HepG2 (cell line): ENCODE data around the gene OPRL1. TPM values are rescaled to one million over a fixed set of nuclear protein-coding genes. Genes with fewer than 3 reads are reported as not detected.

ENCODE experiments used
- CAMTA2 ChIP-seq: sonication (generic); formaldehyde crosslinking; IDR thresholded peaks from 2 replicates; pipeline ENCODE4 v1.4.0; 2020; ENCODE audit warnings: mild to moderate bottlenecking, missing genetic modification reagents, borderline replicate concordance
- FOSL1 ChIP-seq: sonication (generic); formaldehyde crosslinking; IDR thresholded peaks from 2 replicates; pipeline ENCODE4 v1.9.0; 2021; ENCODE audit warnings: missing genetic modification reagents, borderline replicate concordance
- GABPA ChIP-seq, 2 experiments: IDR thresholded peaks; 2 replicates each; pipeline ENCODE4 v1.6.1; 2011 to 2016; ENCODE audit warnings: low read depth in 2 of 2, low read length in 1 of 2, missing biosample characterization in 1 of 2, missing genetic modification characterization in 1 of 2
- HNF4G ChIP-seq, 2 experiments: sonication (generic) in 1 of 2; formaldehyde crosslinking in 1 of 2; IDR thresholded peaks; 2 replicates each; pipeline versions ENCODE4 v1.4.0 to v1.6.1; 2011 to 2020; ENCODE audit warnings: borderline replicate concordance in 2 of 2, low read depth in 2 of 2, mild to moderate bottlenecking in 2 of 2, low read length in 1 of 2, missing genetic modification reagents in 1 of 2, moderate library complexity in 1 of 2
- NFE2 ChIP-seq: sonication (generic); formaldehyde crosslinking; IDR thresholded peaks from 2 replicates; pipeline ENCODE4 v1.4.0; 2020; ENCODE audit warnings: missing genetic modification reagents
- NFE2L2 ChIP-seq: fragments of 150-350 bp; IDR thresholded peaks from 2 replicates; pipeline ENCODE4 v1.6.1; 2014; ENCODE audit warnings: low read length
- NR2C2 ChIP-seq: sonication (generic); formaldehyde crosslinking; IDR thresholded peaks from 2 replicates; pipeline ENCODE4 v1.4.0; 2020; ENCODE audit warnings: missing genetic modification reagents, mild to moderate bottlenecking, moderate library complexity, borderline replicate concordance
- PAWR ChIP-seq: sonication (generic); formaldehyde crosslinking; IDR thresholded peaks from 2 replicates; pipeline ENCODE4 v1.4.0; 2020; ENCODE audit warnings: missing genetic modification reagents, mild to moderate bottlenecking, borderline replicate concordance
- SKI ChIP-seq: fragments of 450-650 bp; IDR thresholded peaks from one replicate; pipeline ENCODE4 v1.6.1; 2018; ENCODE audit warnings: mild to moderate bottlenecking; ENCODE audit not compliant: partially characterized antibody
- TGIF2 ChIP-seq: IDR thresholded peaks from 2 replicates; pipeline ENCODE4 v1.6.1; 2016; ENCODE audit warnings: control low read depth, missing compliant biosample characterization
- WIZ ChIP-seq: sonication (generic); formaldehyde crosslinking; IDR thresholded peaks from 2 replicates; pipeline ENCODE4 v1.5.1; 2020; ENCODE audit warnings: mild to moderate bottlenecking, missing genetic modification reagents
- ZNF232 ChIP-seq: sonication (generic); formaldehyde crosslinking; IDR thresholded peaks from 2 replicates; pipeline ENCODE4 v1.4.0; 2020; ENCODE audit warnings: missing genetic modification reagents, borderline replicate concordance
- ZNF432 ChIP-seq: sonication (generic); formaldehyde crosslinking; IDR thresholded peaks from 2 replicates; pipeline ENCODE4 v1.5.0; 2020; ENCODE audit warnings: missing genetic modification reagents, mild to moderate bottlenecking, borderline replicate concordance
- polyA plus RNA-seq, 8 experiments: library from polyadenylated mRNA; depleted of rRNA in 3 of 8; stranded (reverse) in 7 of 8; unstranded in 1 of 8; fragments of >200 nt; fragmentation: Illumina TruSeq in 4 of 8; extraction: Trizol in 4 of 8; gene quantifications; 2 replicates each; pipeline versions ENCODE4 v1.2.1 to v1.2.3, GENCODE V29; 2011 to 2016; ENCODE audit warnings: low read depth in 4 of 8, missing spikeins in 1 of 8, mixed read lengths in 1 of 8; ENCODE audit not compliant: insufficient read depth in 1 of 8
- total RNA-seq, 5 experiments: library from RNA; depleted of rRNA; stranded (reverse); fragments of >200 nt; fragmentation: Illumina TruSeq; extraction: Trizol; gene quantifications; 2 replicates each; pipeline ENCODE4 v1.2.3, GENCODE V29; 2016; ENCODE audit warnings: low read depth in 1 of 5
- TF ChIP-seq, protein P1 (sequence below): sonication (generic); formaldehyde crosslinking; IDR thresholded peaks from 2 replicates; pipeline ENCODE4 v1.4.0; 2020; ENCODE audit warnings: missing genetic modification reagents
- TF ChIP-seq, protein P2 (sequence below): sonication (generic); formaldehyde crosslinking; IDR thresholded peaks from 2 replicates; pipeline ENCODE4 v1.4.0; 2020; ENCODE audit warnings: missing genetic modification reagents; ENCODE audit errors: not compliant biosample characterization
- TF ChIP-seq, protein P3 (sequence below), 2 experiments: sonication (generic) in 1 of 2; formaldehyde crosslinking in 1 of 2; IDR thresholded peaks; 2 replicates each; pipeline versions ENCODE4 v1.4.0 to v1.6.1; 2018 to 2020; ENCODE audit warnings: missing genetic modification reagents in 2 of 2, borderline replicate concordance in 1 of 2, low read depth in 1 of 2, mild to moderate bottlenecking in 1 of 2, missing biosample characterization in 1 of 2
- TF ChIP-seq, protein P4 (sequence below): sonication (generic); formaldehyde crosslinking; IDR thresholded peaks from 2 replicates; pipeline ENCODE4 v1.8.0; 2022; ENCODE audit warnings: mild to moderate bottlenecking, missing genetic modification reagents, moderate library complexity
- TF ChIP-seq, protein P5 (sequence below): sonication (generic); formaldehyde crosslinking; IDR thresholded peaks from 2 replicates; pipeline ENCODE4 v1.4.0; 2020; ENCODE audit warnings: missing genetic modification reagents

Gene OPRL1
- total and polyA plus RNA-seq, 2 of the 13 experiments (the other 11 are each of a cell fraction or from before 2014, with no cell fraction given), result 0.35 to 0.71 TPM

DNA sequence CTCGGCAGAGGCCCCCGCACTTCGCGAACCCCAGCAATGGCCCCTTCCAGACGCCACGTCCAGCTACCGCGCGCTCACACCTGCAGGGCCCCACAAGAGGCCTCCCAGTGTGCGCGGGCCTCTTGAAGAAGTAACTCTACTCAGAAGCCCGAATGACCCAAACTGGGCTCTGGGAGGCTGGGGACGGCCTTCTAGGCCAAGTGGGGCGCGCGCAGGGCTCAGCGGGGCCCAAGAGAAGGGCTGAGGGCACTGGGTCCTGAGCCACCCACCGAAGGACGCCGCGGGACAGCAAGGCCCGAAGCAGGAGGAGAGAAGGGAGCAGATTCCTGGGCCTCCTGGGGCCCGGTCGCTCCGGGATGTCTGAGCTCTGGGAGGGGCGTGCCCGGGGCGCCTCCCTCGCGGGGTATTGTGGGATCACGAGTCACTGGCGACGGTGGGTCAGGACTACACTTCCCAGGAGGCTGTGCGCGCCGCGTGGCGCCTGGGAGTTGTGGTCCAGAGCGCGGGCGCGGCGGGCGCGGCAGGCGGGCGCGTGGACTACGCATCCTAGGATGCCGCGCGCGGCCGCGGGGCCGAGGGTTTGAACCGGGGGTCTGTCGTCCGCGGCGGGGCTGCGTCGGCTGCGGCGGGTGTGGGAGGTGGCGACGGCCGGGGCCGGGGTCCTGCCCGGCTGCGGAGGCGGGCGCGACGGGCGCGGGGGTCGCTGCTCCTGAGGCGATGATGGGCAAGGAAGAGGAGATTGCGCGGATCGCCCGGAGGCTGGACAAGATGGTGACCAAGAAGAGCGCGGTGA is 17.1 kb upstream of the OPRL1 start, which contains the start of gene TCEA2 (continued):
- peak; percentile 55; the same call in 1 of the 2 replicates for TF ChIP-seq HNF4G (IDR thresholded peaks at IDR 0.05; ENCODE audit: borderline replicate concordance, low read depth, low read length)
- no peak; the same call in none of the 2 replicates for TF ChIP-seq HNF4G (CRISPR knock-in tag; IDR thresholded peaks at IDR 0.05; ENCODE audit: borderline replicate concordance, low read depth)
- TF ChIP-seq, protein P1, sequence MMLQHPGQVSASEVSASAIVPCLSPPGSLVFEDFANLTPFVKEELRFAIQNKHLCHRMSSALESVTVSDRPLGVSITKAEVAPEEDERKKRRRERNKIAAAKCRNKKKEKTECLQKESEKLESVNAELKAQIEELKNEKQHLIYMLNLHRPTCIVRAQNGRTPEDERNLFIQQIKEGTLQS, result peak; percentile 26; the same call in 1 of the 2 replicates
- TF ChIP-seq NR2C2 (CRISPR knock-in tag), result peak; percentile 98
- TF ChIP-seq, protein P2, sequence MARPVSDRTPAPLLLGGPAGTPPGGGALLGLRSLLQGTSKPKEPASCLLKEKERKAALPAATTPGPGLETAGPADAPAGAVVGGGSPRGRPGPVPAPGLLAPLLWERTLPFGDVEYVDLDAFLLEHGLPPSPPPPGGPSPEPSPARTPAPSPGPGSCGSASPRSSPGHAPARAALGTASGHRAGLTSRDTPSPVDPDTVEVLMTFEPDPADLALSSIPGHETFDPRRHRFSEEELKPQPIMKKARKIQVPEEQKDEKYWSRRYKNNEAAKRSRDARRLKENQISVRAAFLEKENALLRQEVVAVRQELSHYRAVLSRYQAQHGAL (CRISPR knock-in tag), result peak; percentile 11
- no peak for TF ChIP-seq SKI
- TF ChIP-seq PAWR (CRISPR knock-in tag), result peak; percentile 96
- no peak for TF ChIP-seq GABPA (IDR thresholded peaks at IDR 0.05; ENCODE audit: low read depth, low read length)
- TF ChIP-seq GABPA (CRISPR knock-in tag; IDR thresholded peaks at IDR 0.05; ENCODE audit: low read depth), result peak; percentile 78
- TF ChIP-seq ZNF232 (CRISPR knock-in tag), result peak; percentile 91; the same call in 1 of the 2 replicates
- TF ChIP-seq, protein P3, sequence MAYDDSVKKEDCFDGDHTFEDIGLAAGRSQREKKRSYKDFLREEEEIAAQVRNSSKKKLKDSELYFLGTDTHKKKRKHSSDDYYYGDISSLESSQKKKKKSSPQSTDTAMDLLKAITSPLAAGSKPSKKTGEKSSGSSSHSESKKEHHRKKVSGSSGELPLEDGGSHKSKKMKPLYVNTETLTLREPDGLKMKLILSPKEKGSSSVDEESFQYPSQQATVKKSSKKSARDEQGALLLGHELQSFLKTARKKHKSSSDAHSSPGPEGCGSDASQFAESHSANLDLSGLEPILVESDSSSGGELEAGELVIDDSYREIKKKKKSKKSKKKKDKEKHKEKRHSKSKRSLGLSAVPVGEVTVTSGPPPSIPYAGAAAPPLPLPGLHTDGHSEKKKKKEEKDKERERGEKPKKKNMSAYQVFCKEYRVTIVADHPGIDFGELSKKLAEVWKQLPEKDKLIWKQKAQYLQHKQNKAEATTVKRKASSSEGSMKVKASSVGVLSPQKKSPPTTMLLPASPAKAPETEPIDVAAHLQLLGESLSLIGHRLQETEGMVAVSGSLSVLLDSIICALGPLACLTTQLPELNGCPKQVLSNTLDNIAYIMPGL (CRISPR knock-in tag; IDR thresholded peaks at IDR 0.05; ENCODE audit: borderline replicate concordance in 1 of 2, low read depth in 1 of 2), result peak; percentile 67 to 88; a peak in 3 of 4 replicates
- TF ChIP-seq CAMTA2 (CRISPR knock-in tag), result peak; percentile 98
- TF ChIP-seq, protein P4, sequence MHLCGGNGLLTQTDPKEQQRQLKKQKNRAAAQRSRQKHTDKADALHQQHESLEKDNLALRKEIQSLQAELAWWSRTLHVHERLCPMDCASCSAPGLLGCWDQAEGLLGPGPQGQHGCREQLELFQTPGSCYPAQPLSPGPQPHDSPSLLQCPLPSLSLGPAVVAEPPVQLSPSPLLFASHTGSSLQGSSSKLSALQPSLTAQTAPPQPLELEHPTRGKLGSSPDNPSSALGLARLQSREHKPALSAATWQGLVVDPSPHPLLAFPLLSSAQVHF (CRISPR knock-in tag), result peak; percentile 88; the same call in 1 of the 2 replicates
- TF ChIP-seq, protein P5, sequence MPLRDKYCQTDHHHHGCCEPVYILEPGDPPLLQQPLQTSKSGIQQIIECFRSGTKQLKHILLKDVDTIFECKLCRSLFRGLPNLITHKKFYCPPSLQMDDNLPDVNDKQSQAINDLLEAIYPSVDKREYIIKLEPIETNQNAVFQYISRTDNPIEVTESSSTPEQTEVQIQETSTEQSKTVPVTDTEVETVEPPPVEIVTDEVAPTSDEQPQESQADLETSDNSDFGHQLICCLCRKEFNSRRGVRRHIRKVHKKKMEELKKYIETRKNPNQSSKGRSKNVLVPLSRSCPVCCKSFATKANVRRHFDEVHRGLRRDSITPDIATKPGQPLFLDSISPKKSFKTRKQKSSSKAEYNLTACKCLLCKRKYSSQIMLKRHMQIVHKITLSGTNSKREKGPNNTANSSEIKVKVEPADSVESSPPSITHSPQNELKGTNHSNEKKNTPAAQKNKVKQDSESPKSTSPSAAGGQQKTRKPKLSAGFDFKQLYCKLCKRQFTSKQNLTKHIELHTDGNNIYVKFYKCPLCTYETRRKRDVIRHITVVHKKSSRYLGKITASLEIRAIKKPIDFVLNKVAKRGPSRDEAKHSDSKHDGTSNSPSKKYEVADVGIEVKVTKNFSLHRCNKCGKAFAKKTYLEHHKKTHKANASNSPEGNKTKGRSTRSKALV, result peak; percentile 54; the same call in 1 of the 2 replicates
- no peak for TF ChIP-seq WIZ (CRISPR knock-in tag)
- no peak for TF ChIP-seq ZNF432 (CRISPR knock-in tag)
- TF ChIP-seq NFE2, result no peak; the same call in 1 of the 2 replicates
- no peak for TF ChIP-seq FOSL1 (CRISPR knock-in tag)
- no peak; the same call in 1 of the 2 replicates for TF ChIP-seq NFE2L2
- peak; percentile 90 for TF ChIP-seq TGIF2 (CRISPR knock-in tag)
